ENCODE results near the gene ZNF541.
"Not testable (repeated sequence)": the region's sequence is repeated elsewhere in the genome, so short reads cannot be mapped to it uniquely, and the experiment has no call there.

ZNF541 gene

GRCh38 chr19:47598407-47599349, 25.7 kb upstream of the ZNF541 start:
- peak; percentile 53 for DNase-seq

- no peak for DNase-seq
Measured at GRCh38 chr19:47595944-47596343, 23.0 kb upstream of the ZNF541 start.

- DNase-seq = no peak
Measured at GRCh38 chr19:47593860-47594259, 20.9 kb upstream of the ZNF541 start.

- DNase-seq = no peak
Measured at GRCh38 chr19:47589824-47590223, 16.9 kb upstream of the ZNF541 start.

GRCh38 chr19:47587295-47587694, 14.3 kb upstream of the ZNF541 start:
- DNase-seq = no peak

GRCh38 chr19:47583161-47583560, 10.2 kb upstream of the ZNF541 start:
- not testable (repeated sequence) for DNase-seq

- DNase-seq = no peak
Measured at GRCh38 chr19:47582320-47582909, 9.5 kb upstream of the ZNF541 start.

- no peak for DNase-seq
Measured at GRCh38 chr19:47581605-47582319, 8.8 kb upstream of the ZNF541 start.

GRCh38 chr19:47580397-47580796, 7.4 kb upstream of the ZNF541 start:
- DNase-seq = no peak

GRCh38 chr19:47572635-47573034, 313 bp downstream of the ZNF541 start:
- no peak for DNase-seq

GRCh38 chr19:47569331-47569730, 3.6 kb downstream of the ZNF541 start:
- DNase-seq = no peak

- no peak for DNase-seq
Measured at GRCh38 chr19:47564081-47564480, 8.9 kb downstream of the ZNF541 start.

- no peak for DNase-seq
Measured at GRCh38 chr19:47561440-47562057, 11.4 kb downstream of the ZNF541 start.

GRCh38 chr19:47560999-47561398, 11.9 kb downstream of the ZNF541 start:
- DNase-seq = no peak

GRCh38 chr19:47550129-47550528, 22.8 kb downstream of the ZNF541 start:
- DNase-seq = no peak

GRCh38 chr19:47549261-47549862, 23.6 kb downstream of the ZNF541 start:
- no peak for DNase-seq

- DNase-seq = no peak
Measured at GRCh38 chr19:47547199-47547598, 25.7 kb downstream of the ZNF541 start.

GRCh38 chr19:47545061-47545948, 27.6 kb downstream of the ZNF541 start:
- no peak for DNase-seq

- DNase-seq = no peak
Measured at GRCh38 chr19:47544476-47544875, 28.5 kb downstream of the ZNF541 start.

GRCh38 chr19:47544075-47544474, 28.9 kb downstream of the ZNF541 start:
- no peak for DNase-seq

GRCh38 chr19:47542030-47542475, 30.9 kb downstream of the ZNF541 start:
- no peak for DNase-seq

GRCh38 chr19:47541518-47541917, 31.4 kb downstream of the ZNF541 start:
- no peak for DNase-seq

Data from 8988T (cell line).